Mesothelial cell of epicardium (in vitro differentiated cells): ENCODE results near the gene CYYR1. TPM values are rescaled to one million over a fixed set of nuclear protein-coding genes. Genes with fewer than 3 reads are reported as not detected.

Source experiments
- DNase-seq, 2 experiments: peaks; one replicate each; pipeline ENCODE4 v3.0.0; 2021; ENCODE audit warnings: low spot score in 2 of 2; ENCODE audit not compliant: unreplicated experiment in 2 of 2
- H3K27ac Mint-ChIP-seq: 2 replicates; pipeline ENCODE4 v1.8.0; 2021; ENCODE audit warnings: mixed read lengths
- H3K27me3 Mint-ChIP-seq: 2 replicates; pipeline ENCODE4 v1.8.0; 2021; ENCODE audit warnings: low read depth, mixed read lengths
- H3K36me3 Mint-ChIP-seq: 2 replicates; pipeline ENCODE4 v1.8.0; 2021; ENCODE audit warnings: mixed read lengths
- H3K4me1 Mint-ChIP-seq: 2 replicates; pipeline ENCODE4 v1.8.0; 2021; ENCODE audit warnings: mixed read lengths
- H3K4me3 Mint-ChIP-seq: 2 replicates; pipeline ENCODE4 v1.8.0; 2021; ENCODE audit warnings: mild to moderate bottlenecking, moderate library complexity, mixed read lengths
- H3K9me3 Mint-ChIP-seq: 2 replicates; pipeline ENCODE4 v1.8.0; 2021; ENCODE audit warnings: mixed read lengths
- CTCF ChIP-seq: fragments of 200-600 bp; sonication (generic); IDR thresholded peaks from one replicate; pipeline ENCODE4 v1.5.0; 2021; ENCODE audit warnings: antibody characterized with exemption; ENCODE audit not compliant: unreplicated experiment
- total RNA-seq: library from RNA; stranded (reverse); gene quantifications from 3 replicates; pipeline ENCODE4 v1.2.1, GENCODE V29; 2021

The CYYR1 gene
- total RNA-seq, 1 donor from 2014 or later = 19.3 TPM

GRCh38 chr21:26583769-26584168 lies 10.7 kb upstream of the CYYR1 start:
- no peak for DNase-seq

GRCh38 chr21:26581818-26582217 lies 8.7 kb upstream of the CYYR1 start:
- peaks cover 3% of the 10 kb centered on the region for H3K4me1 Mint-ChIP-seq
- H3K4me3 Mint-ChIP-seq = no peak overlapping the region
- H3K27me3 Mint-ChIP-seq = no peaks in the 10 kb centered on the region
- peaks cover 9% of the 10 kb centered on the region for H3K36me3 Mint-ChIP-seq
- no peak overlapping the region for H3K27ac Mint-ChIP-seq
- DNase-seq = no peak
- TF ChIP-seq CTCF = no peak
- H3K9me3 Mint-ChIP-seq = peaks cover 46% of the 10 kb centered on the region

More at GRCh38 chr21:26583769-26584168, 10.7 kb upstream of the CYYR1 start:
- H3K9me3 Mint-ChIP-seq = peaks cover 34% of the 10 kb centered on the region
- TF ChIP-seq CTCF = no peak
- no peak overlapping the region for H3K27ac Mint-ChIP-seq
- peaks cover 9% of the 10 kb centered on the region for H3K36me3 Mint-ChIP-seq
- H3K4me3 Mint-ChIP-seq = no peak overlapping the region
- peaks cover 17% of the 10 kb centered on the region for H3K4me1 Mint-ChIP-seq
- H3K27me3 Mint-ChIP-seq = no peaks in the 10 kb centered on the region

GRCh38 chr21:26572076-26572701 lies 897 bp downstream of the CYYR1 start:
- peak overlapping the region; percentile 98 for H3K27ac Mint-ChIP-seq
- peaks cover 24% of the 10 kb centered on the region for H3K4me1 Mint-ChIP-seq
- H3K27me3 Mint-ChIP-seq = no peaks in the 10 kb centered on the region

DNA sequence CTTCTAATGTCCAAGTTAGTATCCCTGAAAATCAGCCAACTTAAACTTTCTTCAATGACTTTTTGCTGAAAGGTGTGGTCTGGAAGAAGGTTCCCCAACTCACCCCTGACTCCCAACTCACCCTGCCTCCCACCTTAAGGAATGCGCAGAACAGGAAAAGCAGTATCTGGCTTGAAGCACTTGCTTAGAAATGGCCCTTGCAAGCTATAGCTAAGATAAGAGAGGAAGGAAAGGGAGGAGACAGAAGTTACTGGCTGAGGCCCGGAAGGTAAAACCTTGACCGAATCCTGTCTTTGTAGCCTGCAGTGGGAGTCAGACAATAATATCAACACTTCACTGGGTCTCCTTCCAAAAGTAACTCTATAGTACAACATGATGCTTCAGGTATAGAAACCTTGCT lies 2.9 kb downstream of the CYYR1 start:
- H3K4me1 Mint-ChIP-seq = peaks cover 24% of the 10 kb centered on the region
- TF ChIP-seq CTCF = no peak
- peak overlapping the region; percentile 60 for H3K4me3 Mint-ChIP-seq

More at GRCh38 chr21:26572076-26572701, 897 bp downstream of the CYYR1 start:
- H3K4me3 Mint-ChIP-seq = peak overlapping the region; percentile 99
- H3K9me3 Mint-ChIP-seq = peaks cover 27% of the 10 kb centered on the region
- no peak for TF ChIP-seq CTCF
- peaks cover 17% of the 10 kb centered on the region for H3K36me3 Mint-ChIP-seq
- no peak for DNase-seq

GRCh38 chr21:26565546-26565945 lies 7.5 kb downstream of the CYYR1 start:
- H3K27ac Mint-ChIP-seq = no peak overlapping the region
- peaks cover 11% of the 10 kb centered on the region for H3K9me3 Mint-ChIP-seq
- H3K4me3 Mint-ChIP-seq = no peak overlapping the region
- peaks cover 21% of the 10 kb centered on the region for H3K4me1 Mint-ChIP-seq
- TF ChIP-seq CTCF = no peak
- peaks cover 19% of the 10 kb centered on the region for H3K36me3 Mint-ChIP-seq
- no peaks in the 10 kb centered on the region for H3K27me3 Mint-ChIP-seq
- DNase-seq = no peak

More for the DNA sequence above, 2.9 kb downstream of the CYYR1 start:
- Mint-ChIP-seq H3K9me3 (peaks cover 20% of the 10 kb centered on the region), H3K27me3 (no peaks in the 10 kb centered on the region), H3K36me3 (peaks cover 25% of the 10 kb centered on the region), H3K27ac (peak overlapping the region; percentile 92)
- no peak for DNase-seq
